Activated CD4-positive, alpha-beta memory T cell treated with anti-CD3 and anti-CD28 coated beads, Interleukin-2, amount 10 ng/mL, durations not matched to agents 7 days and 5 days (primary cell): ENCODE results near the gene CXADR. TPM values are rescaled to one million over a fixed set of nuclear protein-coding genes. Genes with fewer than 3 reads are reported as not detected.
"Not testable (repeated sequence)": the region's sequence is repeated elsewhere in the genome, so short reads cannot be mapped to it uniquely, and the experiment has no call there.

Source experiments
- CTCF ChIA-PET: fragments of 350-600 bp; sonication (Branson Sonifier 250); formaldehyde crosslinking; loops from one replicate; lab custom pipeline; 2021; ENCODE audit warnings: antibody characterized with exemption, inconsistent platforms; lab: Charles Lee
- POLR2A ChIA-PET: fragments of 350-600 bp; sonication (Branson Sonifier 250); formaldehyde crosslinking; loops from one replicate; lab custom pipeline; 2021; ENCODE audit warnings: antibody characterized with exemption; lab: Charles Lee
- DNase-seq: peaks from one replicate; pipeline ENCODE4 v3.0.0-alpha.2; 2020
- H3K27ac Mint-ChIP-seq: one replicate; pipeline ENCODE4 v1.8.0; 2021; ENCODE audit warnings: mild to moderate bottlenecking, mixed read lengths
- H3K27me3 Mint-ChIP-seq: one replicate; pipeline ENCODE4 v1.8.0; 2021; ENCODE audit warnings: mixed read lengths
- H3K36me3 Mint-ChIP-seq: one replicate; pipeline ENCODE4 v1.8.0; 2021; ENCODE audit warnings: low read depth, mixed read lengths
- H3K4me1 Mint-ChIP-seq: one replicate; pipeline ENCODE4 v1.8.0; 2021; ENCODE audit warnings: mixed read lengths
- H3K4me3 Mint-ChIP-seq: one replicate; pipeline ENCODE4 v1.8.0; 2021; ENCODE audit warnings: mild to moderate bottlenecking, mixed read lengths
- H3K9me3 Mint-ChIP-seq: one replicate; pipeline ENCODE4 v1.8.0; 2021; ENCODE audit warnings: mixed read lengths
- total RNA-seq, 2 experiments: library from RNA; stranded (reverse); gene quantifications; one replicate each; pipeline ENCODE4 v1.2.3, GENCODE V29; 2021

Gene CXADR
- total RNA-seq, 2 experiments from 2014 or later: 0.55 to 0.65 TPM

GRCh38 chr21:17514124-17514845 lies 1.4 kb downstream of the CXADR start:
- no peak overlapping the region for H3K27ac Mint-ChIP-seq
- H3K4me1 Mint-ChIP-seq: peaks cover 16% of the 10 kb centered on the region
- peaks cover 40% of the 10 kb centered on the region for H3K27me3 Mint-ChIP-seq
- H3K4me3 Mint-ChIP-seq: peak overlapping the region; percentile 80
- ChIA-PET POLR2A (no interaction called here), CTCF (no interaction called here)
- no peak for DNase-seq
- H3K9me3 Mint-ChIP-seq: no peaks in the 10 kb centered on the region
- no peaks in the 10 kb centered on the region for H3K36me3 Mint-ChIP-seq

GRCh38 chr21:17517008-17517407 lies 4.2 kb downstream of the CXADR start:
- peaks cover 31% of the 10 kb centered on the region for H3K27me3 Mint-ChIP-seq
- CTCF ChIA-PET, H3K9me3 Mint-ChIP-seq, DNase-seq, H3K27ac Mint-ChIP-seq, POLR2A ChIA-PET, H3K4me3 Mint-ChIP-seq, H3K36me3 Mint-ChIP-seq: not testable (repeated sequence)
- H3K4me1 Mint-ChIP-seq: peaks cover 15% of the 10 kb centered on the region

DNA sequence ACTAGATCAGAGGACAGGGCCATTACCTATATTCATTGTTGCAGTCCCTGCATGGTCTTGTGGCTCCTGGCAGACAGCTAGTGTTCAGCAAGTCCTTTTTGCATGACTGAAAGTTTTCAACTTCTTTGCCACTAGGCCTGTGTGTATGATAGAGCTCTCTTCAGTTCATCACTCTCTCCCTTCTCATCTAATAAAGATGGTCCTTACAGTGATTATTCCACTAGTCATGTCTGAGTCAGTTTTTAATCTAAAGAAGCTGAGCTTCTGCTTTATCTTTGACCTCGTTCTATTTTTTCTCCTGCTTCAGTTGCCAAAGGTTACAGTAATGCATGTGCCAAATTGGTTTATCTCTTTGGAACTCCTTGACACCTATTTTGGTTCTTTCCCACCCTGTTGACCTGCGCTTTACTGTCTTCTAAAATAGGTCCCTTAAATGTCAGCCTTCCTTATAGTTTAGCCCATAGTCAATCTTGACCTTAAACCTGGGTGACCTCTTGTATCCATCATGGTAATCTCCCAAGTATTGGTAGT lies 6.4 kb downstream of the CXADR start:
- Mint-ChIP-seq H3K4me3 (no peak overlapping the region), H3K4me1 (peaks cover 1% of the 10 kb centered on the region), H3K27ac (no peak overlapping the region), H3K36me3 (no peaks in the 10 kb centered on the region), H3K9me3 (no peaks in the 10 kb centered on the region), H3K27me3 (peaks cover 20% of the 10 kb centered on the region)
- CTCF ChIA-PET: no interaction called here
- POLR2A ChIA-PET: no interaction called here
- DNase-seq: no peak

DNA sequence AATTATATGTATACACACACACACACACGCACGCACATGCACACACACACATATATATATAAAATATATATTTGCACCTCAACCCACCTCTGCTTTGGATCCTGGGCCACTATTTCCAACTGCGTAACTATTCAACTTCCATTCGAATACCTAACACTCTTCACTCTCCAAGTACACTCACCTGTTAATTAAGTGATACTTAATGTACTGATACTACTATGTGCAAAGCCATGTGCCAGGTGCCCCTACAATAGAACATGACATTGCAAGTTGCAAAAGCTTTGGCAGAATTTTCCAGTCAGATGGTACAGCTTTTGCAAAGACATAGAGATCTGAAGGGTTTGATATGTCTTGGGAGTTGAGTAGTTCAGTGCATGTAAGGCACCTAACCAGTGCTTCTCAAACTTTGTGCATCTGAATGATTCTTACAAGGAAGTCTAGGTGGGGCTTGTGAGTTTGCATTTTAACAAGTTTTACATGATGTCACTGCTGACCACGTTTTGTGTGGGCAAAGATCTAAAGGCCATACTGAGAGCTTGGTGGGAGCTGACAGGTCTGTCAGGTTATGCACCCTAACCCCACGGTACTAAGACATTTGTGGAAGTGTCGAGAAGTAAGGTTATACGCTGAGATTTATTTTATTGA lies 7.2 kb downstream of the CXADR start:
- Mint-ChIP-seq H3K4me1 (no peaks in the 10 kb centered on the region), H3K9me3 (no peaks in the 10 kb centered on the region), H3K27ac (no peak overlapping the region), H3K27me3 (peaks cover 14% of the 10 kb centered on the region), H3K36me3 (no peaks in the 10 kb centered on the region), H3K4me3 (no peak overlapping the region)
- no peak for DNase-seq
- ChIA-PET POLR2A (no interaction called here), CTCF (no interaction called here)

- Mint-ChIP-seq H3K27me3 (peaks cover 8% of the 10 kb centered on the region), H3K9me3 (no peaks in the 10 kb centered on the region), H3K4me1 (no peaks in the 10 kb centered on the region), H3K4me3 (no peak overlapping the region), H3K27ac (no peak overlapping the region), H3K36me3 (no peaks in the 10 kb centered on the region)
- POLR2A ChIA-PET: no interaction called here
- CTCF ChIA-PET: interaction anchor here (0.7 kb wide), 1 partner anchor 63 kb away, joined by 3 read pairs; no protein-coding TSS in a partner anchor
- no peak for DNase-seq
These were observed 10.2 kb downstream of the CXADR start for GRCh38 chr21:17523007-17523451.

DNA sequence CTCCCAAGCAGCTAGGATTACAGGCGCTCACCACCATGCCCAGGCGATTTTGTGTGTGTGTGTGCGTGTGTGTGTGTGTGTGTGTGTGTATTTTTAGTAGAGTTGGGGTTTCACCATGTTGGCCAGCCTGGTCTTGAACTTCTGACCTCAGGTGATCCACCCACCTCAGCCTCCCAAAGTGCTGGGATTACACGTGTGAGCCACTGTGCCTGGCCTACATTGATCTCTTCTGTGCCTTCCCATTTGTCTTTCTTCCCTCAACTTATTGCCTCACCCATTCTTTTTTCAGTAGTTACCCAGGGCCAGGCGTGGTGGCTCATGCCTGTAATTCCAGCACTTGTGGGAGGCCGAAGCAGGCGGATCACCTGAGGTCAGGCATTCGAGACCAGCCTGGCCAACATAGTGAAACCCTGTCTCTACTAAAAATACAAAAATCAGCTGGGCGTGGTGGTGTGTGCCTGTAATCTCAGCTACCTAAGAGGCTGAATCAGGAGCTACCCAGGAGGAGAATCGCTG lies 11.2 kb downstream of the CXADR start:
- H3K27ac Mint-ChIP-seq, CTCF ChIA-PET, H3K4me1 Mint-ChIP-seq, POLR2A ChIA-PET, H3K9me3 Mint-ChIP-seq, DNase-seq, H3K27me3 Mint-ChIP-seq, H3K4me3 Mint-ChIP-seq, H3K36me3 Mint-ChIP-seq: not testable (repeated sequence)

GRCh38 chr21:17524635-17525034 lies 11.8 kb downstream of the CXADR start:
- Mint-ChIP-seq H3K4me3 (no peak overlapping the region), H3K9me3 (no peaks in the 10 kb centered on the region), H3K4me1 (no peaks in the 10 kb centered on the region), H3K27me3 (peaks cover 6% of the 10 kb centered on the region), H3K27ac (no peak overlapping the region), H3K36me3 (no peaks in the 10 kb centered on the region)
- no peak for DNase-seq
- ChIA-PET CTCF (no interaction called here), POLR2A (no interaction called here)

GRCh38 chr21:17526776-17527175 lies 13.9 kb downstream of the CXADR start:
- Mint-ChIP-seq H3K4me3 (no peak overlapping the region), H3K27me3 (peaks cover 6% of the 10 kb centered on the region), H3K9me3 (no peaks in the 10 kb centered on the region), H3K36me3 (no peaks in the 10 kb centered on the region), H3K4me1 (peaks cover 3% of the 10 kb centered on the region), H3K27ac (no peak overlapping the region)
- ChIA-PET POLR2A (no interaction called here), CTCF (interaction anchor here (1.7 kb wide), 1 partner anchor 14 kb away, joined by 4 read pairs; the partner anchor contains the start of gene CXADR)
- no peak for DNase-seq

DNA sequence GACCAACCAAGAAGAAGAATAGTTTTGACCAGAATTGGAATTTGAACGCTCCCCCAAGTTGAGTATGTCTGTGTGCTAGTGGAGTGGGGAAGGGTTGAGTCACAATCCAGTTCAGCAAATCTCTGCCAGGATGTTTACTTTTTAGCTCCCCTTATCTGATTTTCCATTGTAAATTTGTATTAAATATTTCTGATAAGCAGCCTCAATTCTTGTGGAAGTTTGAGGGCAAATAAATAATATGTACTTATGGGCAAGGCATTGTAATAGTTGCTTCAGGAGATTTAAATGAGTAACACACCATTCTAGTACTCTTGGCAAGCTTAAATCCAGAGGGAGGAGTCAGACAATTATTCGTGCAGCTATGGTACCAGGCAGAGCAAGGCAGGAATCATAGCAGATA lies 14.4 kb downstream of the CXADR start:
- Mint-ChIP-seq H3K36me3 (no peaks in the 10 kb centered on the region), H3K4me3 (no peak overlapping the region), H3K27me3 (peaks cover 6% of the 10 kb centered on the region), H3K27ac (no peak overlapping the region), H3K9me3 (no peaks in the 10 kb centered on the region), H3K4me1 (peaks cover 4% of the 10 kb centered on the region)
- POLR2A ChIA-PET: no interaction called here
- CTCF ChIA-PET: interaction anchor here (1.7 kb wide), 1 partner anchor 15 kb away, joined by 4 read pairs; the partner anchor contains the start of gene CXADR
- DNase-seq: no peak

GRCh38 chr21:17527711-17528110 lies 14.9 kb downstream of the CXADR start:
- Mint-ChIP-seq H3K4me1 (peaks cover 6% of the 10 kb centered on the region), H3K9me3 (no peaks in the 10 kb centered on the region), H3K4me3 (no peak overlapping the region), H3K36me3 (no peaks in the 10 kb centered on the region), H3K27ac (no peak overlapping the region), H3K27me3 (peaks cover 6% of the 10 kb centered on the region)
- ChIA-PET POLR2A (no interaction called here), CTCF (no interaction called here)
- DNase-seq: no peak

DNA sequence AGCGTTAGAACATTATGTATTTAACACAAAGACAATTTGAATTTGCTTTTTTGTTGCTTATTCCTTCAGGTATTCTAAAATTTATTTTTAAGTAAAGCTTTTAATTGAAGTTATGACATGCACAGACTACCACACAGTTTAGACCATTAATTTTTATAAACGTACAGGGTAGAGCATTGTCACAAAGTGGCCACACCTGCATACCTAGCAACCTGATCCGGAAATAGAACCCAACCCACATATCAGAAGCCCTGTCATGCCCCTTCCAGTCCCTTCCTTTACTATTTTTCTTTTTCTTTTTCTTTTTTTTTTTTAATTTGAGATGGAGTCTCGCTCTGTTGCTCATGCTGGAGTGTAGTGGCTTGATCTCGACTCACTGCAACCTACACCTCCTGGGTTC lies 16.8 kb downstream of the CXADR start:
- peaks cover 4% of the 10 kb centered on the region for H3K27me3 Mint-ChIP-seq
- POLR2A ChIA-PET: interaction anchor here (0.7 kb wide), 1 partner anchor 54 kb away, joined by 3 read pairs; no protein-coding TSS in a partner anchor
- CTCF ChIA-PET: no interaction called here

GRCh38 chr21:17532292-17532691 lies 19.4 kb downstream of the CXADR start:
- no peak overlapping the region for H3K27ac Mint-ChIP-seq
- DNase-seq: no peak
- H3K36me3 Mint-ChIP-seq: no peaks in the 10 kb centered on the region
- H3K27me3 Mint-ChIP-seq: peaks cover 2% of the 10 kb centered on the region
- H3K4me3 Mint-ChIP-seq: no peak overlapping the region
- H3K9me3 Mint-ChIP-seq: no peaks in the 10 kb centered on the region
- H3K4me1 Mint-ChIP-seq: peaks cover 6% of the 10 kb centered on the region
- POLR2A ChIA-PET: no interaction called here
- CTCF ChIA-PET: no interaction called here

More for the DNA sequence above, 16.8 kb downstream of the CXADR start:
- no peak overlapping the region for H3K27ac Mint-ChIP-seq
- no peaks in the 10 kb centered on the region for H3K9me3 Mint-ChIP-seq
- peaks cover 6% of the 10 kb centered on the region for H3K4me1 Mint-ChIP-seq
- no peak overlapping the region for H3K4me3 Mint-ChIP-seq
- no peak for DNase-seq
- H3K36me3 Mint-ChIP-seq: no peaks in the 10 kb centered on the region

DNA sequence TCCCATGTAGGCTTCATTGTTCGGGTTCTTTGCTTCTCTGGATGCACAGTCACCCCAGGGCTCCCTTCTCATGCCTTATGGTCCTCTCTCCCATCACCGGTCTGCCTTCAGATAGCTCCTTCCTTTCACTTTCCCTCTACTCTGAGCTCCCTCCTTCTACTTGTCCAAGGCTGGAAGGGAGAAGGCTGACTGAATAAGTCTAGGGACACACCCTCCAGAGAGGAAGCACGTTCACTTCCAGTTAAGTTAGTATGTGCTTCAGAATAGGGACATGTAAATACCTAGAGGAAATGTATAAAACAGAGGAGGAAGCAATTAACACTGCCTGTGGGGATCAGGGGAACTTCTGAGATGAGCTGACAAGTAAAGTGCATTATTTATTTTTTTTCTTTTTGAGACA lies 23.5 kb downstream of the CXADR start:
- Mint-ChIP-seq H3K36me3 (no peaks in the 10 kb centered on the region), H3K27ac (no peak overlapping the region), H3K9me3 (no peaks in the 10 kb centered on the region), H3K4me3 (no peak overlapping the region), H3K27me3 (peaks cover 5% of the 10 kb centered on the region), H3K4me1 (peaks cover 6% of the 10 kb centered on the region)
- DNase-seq: no peak
- POLR2A ChIA-PET: no interaction called here
- CTCF ChIA-PET: no interaction called here
